ENCODE data around the gene CKAP2L. TPM values are rescaled to one million over a fixed set of nuclear protein-coding genes. Genes with fewer than 3 reads are reported as not detected.

CKAP2L gene
- total RNA-seq, 4 donors from 2014 or later: 1.2 to 11.3 (median 2.0) TPM

DNA sequence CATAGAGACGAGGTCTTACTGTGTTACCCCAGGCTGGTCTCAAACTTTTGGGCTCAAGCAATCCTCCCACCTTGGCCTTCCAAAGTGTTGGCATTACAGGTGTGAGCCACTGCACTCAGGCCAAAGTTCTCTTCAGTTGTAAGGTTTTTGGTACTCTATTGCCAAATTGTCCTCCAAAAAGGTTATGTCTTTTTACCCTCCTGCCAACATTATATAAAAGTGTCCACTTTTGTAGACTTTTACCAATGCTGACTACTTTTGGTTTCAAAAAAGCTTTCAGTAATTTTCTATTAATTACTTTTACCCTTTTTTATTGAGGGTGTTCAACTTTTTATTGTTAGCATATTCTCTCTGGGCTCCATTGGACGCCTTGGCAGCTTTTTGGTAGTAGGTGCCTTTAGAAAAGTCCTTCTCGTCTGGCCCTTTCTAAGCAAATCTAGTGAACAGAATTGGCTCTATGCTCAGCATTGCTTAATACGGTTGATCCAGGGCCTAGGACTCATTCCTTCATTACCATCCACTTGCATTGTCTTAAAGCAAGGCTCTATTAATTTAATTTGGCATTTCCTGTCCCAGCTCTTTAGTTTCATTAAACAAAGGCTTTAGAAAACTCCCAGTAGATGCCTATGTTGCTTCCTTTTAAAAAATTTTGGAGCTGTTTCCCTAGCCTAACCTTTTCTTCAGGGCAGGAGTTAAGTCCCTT is 36.6 kb upstream of the CKAP2L start:
- WGBS, 2 donors: 80 to 91% methylated on average over 4 of the region's 4 CpGs
- intact Hi-C loops (cut with DNase I; ENCODE audit: low total_unique reads): no loop called here
- no peak for TF ChIP-seq POLR2A (IDR thresholded peaks at IDR 0.05)
- TF ChIP-seq, protein P1, sequence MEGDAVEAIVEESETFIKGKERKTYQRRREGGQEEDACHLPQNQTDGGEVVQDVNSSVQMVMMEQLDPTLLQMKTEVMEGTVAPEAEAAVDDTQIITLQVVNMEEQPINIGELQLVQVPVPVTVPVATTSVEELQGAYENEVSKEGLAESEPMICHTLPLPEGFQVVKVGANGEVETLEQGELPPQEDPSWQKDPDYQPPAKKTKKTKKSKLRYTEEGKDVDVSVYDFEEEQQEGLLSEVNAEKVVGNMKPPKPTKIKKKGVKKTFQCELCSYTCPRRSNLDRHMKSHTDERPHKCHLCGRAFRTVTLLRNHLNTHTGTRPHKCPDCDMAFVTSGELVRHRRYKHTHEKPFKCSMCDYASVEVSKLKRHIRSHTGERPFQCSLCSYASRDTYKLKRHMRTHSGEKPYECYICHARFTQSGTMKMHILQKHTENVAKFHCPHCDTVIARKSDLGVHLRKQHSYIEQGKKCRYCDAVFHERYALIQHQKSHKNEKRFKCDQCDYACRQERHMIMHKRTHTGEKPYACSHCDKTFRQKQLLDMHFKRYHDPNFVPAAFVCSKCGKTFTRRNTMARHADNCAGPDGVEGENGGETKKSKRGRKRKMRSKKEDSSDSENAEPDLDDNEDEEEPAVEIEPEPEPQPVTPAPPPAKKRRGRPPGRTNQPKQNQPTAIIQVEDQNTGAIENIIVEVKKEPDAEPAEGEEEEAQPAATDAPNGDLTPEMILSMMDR (IDR thresholded peaks at IDR 0.05): no peak
- no peak for DNase-seq (ENCODE audit: low spot score in 2 of 2)
- no peak overlapping the region for H3K4me3 ChIP-seq (ENCODE audit: low read depth, poor library complexity, severe bottlenecking)

DNA sequence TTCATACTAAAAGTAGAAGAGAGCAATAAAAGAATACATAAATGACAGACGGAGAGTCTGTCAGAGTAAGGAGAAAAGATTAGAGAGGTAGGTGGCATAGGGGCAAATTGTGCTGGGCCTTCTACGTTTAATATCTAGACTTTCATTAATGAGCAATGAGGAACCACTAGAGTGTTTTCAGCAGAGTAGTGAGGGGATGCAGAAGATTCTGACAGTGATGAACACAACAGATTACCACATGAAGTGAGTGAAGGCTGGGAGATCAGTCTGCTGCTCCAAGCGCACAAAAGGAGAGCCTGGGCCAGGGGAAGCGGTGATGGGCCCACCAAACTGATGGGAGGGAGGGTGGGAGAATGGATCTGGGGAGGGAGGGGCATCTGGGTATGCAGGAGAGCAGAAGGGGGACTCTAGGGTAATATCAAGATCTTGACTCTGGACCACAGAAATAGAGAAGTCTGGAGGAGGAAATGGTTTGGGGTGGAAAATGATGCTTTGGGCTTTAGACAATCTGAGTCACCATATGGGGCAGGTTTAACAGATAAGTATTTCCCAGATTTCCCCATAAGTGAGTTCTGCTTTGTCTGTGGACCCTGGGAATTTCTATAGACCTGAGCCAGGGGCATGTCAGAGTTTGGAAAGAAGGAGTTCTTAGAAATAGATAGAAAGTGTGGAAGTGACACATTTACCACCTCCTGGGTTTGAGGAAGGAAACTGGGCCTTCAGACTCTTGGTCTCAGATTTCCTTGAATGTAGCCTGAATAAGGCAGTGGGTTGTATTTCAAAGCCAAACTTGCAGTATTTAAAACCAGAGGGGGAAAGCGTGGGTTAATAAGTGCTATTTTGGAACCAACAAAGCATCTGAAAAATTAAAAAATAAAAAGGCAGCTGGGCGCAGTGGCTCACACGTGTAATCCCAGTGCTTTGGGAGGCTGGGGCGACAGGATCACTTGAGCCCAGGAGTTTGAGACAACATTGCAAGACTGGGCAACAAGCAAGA is 34.9 kb upstream of the CKAP2L start:
- WGBS, 2 donors: 74 to 79% methylated on average over 8 of the region's 8 CpGs
- no peak for DNase-seq (ENCODE audit: low spot score in 2 of 2)
- TF ChIP-seq POLR2A (IDR thresholded peaks at IDR 0.05): no peak
- TF ChIP-seq, protein P1 (IDR thresholded peaks at IDR 0.05): no peak
- intact Hi-C loops (cut with DNase I; ENCODE audit: low total_unique reads): no loop called here
- no peak overlapping the region for H3K4me3 ChIP-seq (ENCODE audit: low read depth, poor library complexity, severe bottlenecking)

DNA sequence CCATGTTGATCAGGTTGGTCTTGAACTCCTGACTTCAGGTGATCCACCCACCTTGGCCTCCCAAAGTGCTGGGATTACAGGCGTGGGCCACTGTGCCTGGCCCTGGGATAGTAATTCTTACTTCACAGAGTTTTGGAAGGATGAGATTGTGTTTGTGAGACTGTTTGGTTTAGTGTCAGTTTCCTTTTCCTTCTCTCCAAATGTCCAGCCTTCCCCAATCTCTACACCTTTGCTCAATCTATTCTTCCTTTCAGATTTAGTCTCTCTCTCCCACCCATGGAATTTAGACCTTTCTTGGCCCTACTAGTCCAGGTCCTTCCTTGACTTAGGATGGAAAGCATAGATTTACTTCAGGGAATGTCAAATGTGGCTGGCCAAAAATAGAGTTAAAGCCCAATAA is 32.1 kb upstream of the CKAP2L start:
- intact Hi-C loops (cut with DNase I; ENCODE audit: low total_unique reads): no loop called here
- no peak overlapping the region for H3K4me3 ChIP-seq (ENCODE audit: low read depth, poor library complexity, severe bottlenecking)
- DNase-seq (ENCODE audit: low spot score in 2 of 2): no peak
- no peak for TF ChIP-seq POLR2A (IDR thresholded peaks at IDR 0.05)
- TF ChIP-seq, protein P1 (IDR thresholded peaks at IDR 0.05): no peak
- 0% methylated on average over 1 of the region's 1 CpG for WGBS, 2 donors

DNA sequence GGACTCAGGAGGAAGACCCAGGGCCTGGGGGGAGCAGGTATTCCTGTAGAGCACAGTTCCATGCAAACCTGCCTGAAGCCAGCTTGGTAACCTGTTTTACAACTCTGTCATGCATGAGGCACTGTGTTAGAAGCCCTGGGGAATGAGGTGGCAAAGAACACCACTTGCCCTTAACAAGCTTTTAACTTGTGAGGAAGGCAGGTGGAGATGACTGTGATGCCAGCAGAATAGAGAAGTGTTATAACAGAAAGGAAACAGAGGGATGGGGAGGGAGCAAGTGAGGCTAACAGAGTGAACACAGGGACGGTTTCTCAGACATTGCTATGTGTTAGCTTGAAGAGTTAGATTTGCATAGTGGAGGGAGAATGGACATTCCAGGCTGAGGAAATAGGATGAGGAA is 31.4 kb upstream of the CKAP2L start:
- TF ChIP-seq, protein P1 (IDR thresholded peaks at IDR 0.05): no peak
- no peak for TF ChIP-seq POLR2A (IDR thresholded peaks at IDR 0.05)
- H3K4me3 ChIP-seq (ENCODE audit: low read depth, poor library complexity, severe bottlenecking): no peak overlapping the region
- 48 to 61% methylated on average over 1 of the region's 1 CpG for WGBS, 2 donors
- DNase-seq (ENCODE audit: low spot score in 2 of 2): peak in 1 of 2 donors; percentile 25
- intact Hi-C loops (cut with DNase I; ENCODE audit: low total_unique reads): no loop called here

DNA sequence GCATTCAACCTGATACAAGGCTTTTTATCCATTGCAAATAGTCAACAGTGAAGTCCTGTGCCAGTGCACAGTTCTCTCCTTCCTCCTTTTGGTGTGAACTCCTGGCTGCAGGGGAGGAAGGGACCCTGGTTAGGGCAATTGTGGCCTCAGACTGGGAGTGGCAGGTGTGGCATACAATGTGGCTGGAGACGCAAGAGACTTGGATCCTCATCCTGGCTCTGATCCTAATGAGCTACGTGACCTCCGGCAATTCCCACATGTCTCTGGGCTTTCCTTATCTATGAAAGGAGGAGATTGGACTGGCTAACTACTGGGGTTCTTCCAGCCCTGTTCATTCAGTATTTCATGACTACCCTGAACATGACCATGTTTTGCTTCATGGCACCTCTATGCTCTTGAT is 30.4 kb upstream of the CKAP2L start:
- DNase-seq (ENCODE audit: low spot score in 2 of 2): no peak
- intact Hi-C loops (cut with DNase I; ENCODE audit: low total_unique reads): no loop called here
- H3K4me3 ChIP-seq (ENCODE audit: low read depth, poor library complexity, severe bottlenecking): no peak overlapping the region
- WGBS, 2 donors: 36 to 43% methylated on average over 3 of the region's 3 CpGs
- TF ChIP-seq, protein P1 (IDR thresholded peaks at IDR 0.05): no peak
- TF ChIP-seq POLR2A (IDR thresholded peaks at IDR 0.05): no peak
